Keratinocyte (primary cell): ENCODE measurements around the gene LDLRAP1.
A peak's percentile ranks its signal among the peaks of the same experiment; 100 is the strongest.

Experiments
- CTCF ChIP-seq, 3 experiments: IDR thresholded peaks in 1 of 3; conservative IDR thresholded peaks in 1 of 3; optimal IDR thresholded peaks in 1 of 3; 2 replicates in 2 of 3; 3 replicates in 1 of 3; pipeline versions ENCODE3 to v1.5.1; 2011; ENCODE audit warnings: low read length in 3 of 3, mild to moderate bottlenecking in 3 of 3, moderate library complexity in 2 of 3, control low read depth in 1 of 3, inconsistent platforms in 1 of 3; ENCODE audit not compliant: insufficient read depth in 2 of 3; ENCODE audit errors: extremely low read depth in 1 of 3
- EZH2 ChIP-seq: IDR thresholded peaks from one replicate; pipeline ENCODE4 v1.6.1; 2012; ENCODE audit warnings: inconsistent platforms, mild to moderate bottlenecking, low read length, moderate library complexity

GRCh38 chr1:25501235-25502058 lies 42.0 kb upstream of the LDLRAP1 start:
- TF ChIP-seq CTCF (optimal IDR thresholded peaks at IDR 0.05 in 1 of 3, IDR thresholded peaks at IDR 0.05 in 1 of 3, conservative IDR thresholded peaks at IDR 0.05 in 1 of 3; ENCODE audit: extremely low read depth in 1 of 3, insufficient read depth in 2 of 3, low read length in 3 of 3) (peak; percentile 12 to 43 (median 26)), EZH2 (no peak)
